ENCODE data around the gene GPR137B. TPM values are rescaled to one million over a fixed set of nuclear protein-coding genes. Genes with fewer than 3 reads are reported as not detected.

Gene GPR137B
- total and polyA plus RNA-seq, 9 of the 15 experiments (the other 6 are each of a cell fraction or from before 2014, with no cell fraction given), result 0.04 to 1.0 (median 0.62) TPM

GRCh38 chr1:236150311-236150955 lies 8.1 kb downstream of the GPR137B start:
- no peaks in the 10 kb centered on the region for H3K36me3 ChIP-seq (ENCODE audit: control insufficient read depth, insufficient read depth, low read length)
- in situ Hi-C loops (cut with MboI), result no loop called here
- 0 out of 5 replicates have a peak, but pooled peaks cover 0 to 3% of the 10 kb centered on the region in 2 experiments for H3K4me1 ChIP-seq (replicated peaks in 1 of 2; ENCODE audit: control insufficient read depth in 2 of 2, insufficient read depth in 2 of 2, low read length in 2 of 2)
- H3K27ac ChIP-seq (ENCODE audit: extremely low read depth, low read depth, low read length), result no peak overlapping the region
- ChIA-PET POLR2A (no interaction called here), CTCF (ENCODE audit: low intra/inter-chr PET ratio) (no interaction called here)
- peaks cover 44 to 81% of the 10 kb centered on the region in 2 experiments; a peak in 4 of 5 replicates for H3K27me3 ChIP-seq (ENCODE audit: control insufficient read depth in 2 of 2, insufficient read depth in 2 of 2, low read length in 2 of 2)
- DNase-seq (ENCODE audit: extremely low read depth in 1 of 4, low spot score in 3 of 4), result no peak
- no TSS peak for BruUV-seq (replicated peaks)
- 0 out of 2 replicates have a peak, but pooled peaks have one; percentile 11 for TF ChIP-seq USF1 (CRISPR knock-in tag; IDR thresholded peaks at IDR 0.05)
- no peak for TF ChIP-seq ZKSCAN1 (IDR thresholded peaks at IDR 0.05; ENCODE audit: low read depth, low read length)
- no peak overlapping the region for H3K4me2 ChIP-seq (ENCODE audit: insufficient read depth, low read length)
- H4K20me1 ChIP-seq (replicated peaks; ENCODE audit: control insufficient read depth, insufficient read depth, low read length), result 0 out of 2 replicates have a peak, but pooled peaks cover 9% of the 10 kb centered on the region
- no peak for FAIRE-seq
- no peak overlapping the region for H2AFZ ChIP-seq (ENCODE audit: low read depth, low read length)
- no peaks in the 10 kb centered on the region for H3K9me1 ChIP-seq (ENCODE audit: control insufficient read depth, insufficient read depth, low read length)
- 0 out of 4 replicates have a peak overlapping the region, but pooled peaks of 1 of the 2 experiments have one; percentile 21 for H3K9ac ChIP-seq (ENCODE audit: insufficient read depth in 1 of 2, low read depth in 2 of 2, low read length in 2 of 2)
- intact Hi-C loops (cut with micrococcal nuclease), result no loop called here
- WGBS (ENCODE audit: insufficient coverage, low coverage, missing lambda C conversion rate), result 23% methylated on average over 18 of the region's 19 CpGs
- H3K79me2 ChIP-seq (ENCODE audit: control insufficient read depth, insufficient read depth, low read length), result no peaks in the 10 kb centered on the region
- no peaks in the 10 kb centered on the region for H3K9me3 ChIP-seq (replicated peaks; ENCODE audit: control insufficient read depth, insufficient read depth, low read depth, low read length)
- ATAC-seq, result no peak; the same call in 2 of the 3 replicates
- H3K4me3 ChIP-seq, result no peak overlapping the region

- Histone ChIP-seq H3K27ac (ENCODE audit: extremely low read depth, low read depth, low read length) (no peak overlapping the region), H3K9me1 (ENCODE audit: control insufficient read depth, insufficient read depth, low read length) (no peaks in the 10 kb centered on the region), H3K79me2 (ENCODE audit: control insufficient read depth, insufficient read depth, low read length) (no peaks in the 10 kb centered on the region), H4K20me1 (replicated peaks; ENCODE audit: control insufficient read depth, insufficient read depth, low read length) (0 out of 2 replicates have a peak, but pooled peaks cover 9% of the 10 kb centered on the region), H3K4me1 (replicated peaks in 1 of 2; ENCODE audit: control insufficient read depth in 2 of 2, insufficient read depth in 2 of 2, low read length in 2 of 2) (0 out of 5 replicates have a peak, but pooled peaks cover 0 to 3% of the 10 kb centered on the region in 2 experiments), H3K9me3 (replicated peaks; ENCODE audit: control insufficient read depth, insufficient read depth, low read depth, low read length) (no peaks in the 10 kb centered on the region), H3K4me2 (ENCODE audit: insufficient read depth, low read length) (no peak overlapping the region), H3K36me3 (ENCODE audit: control insufficient read depth, insufficient read depth, low read length) (no peaks in the 10 kb centered on the region), H3K4me3 (no peak overlapping the region), H3K27me3 (ENCODE audit: control insufficient read depth in 2 of 2, insufficient read depth in 2 of 2, low read length in 2 of 2) (peaks cover 46 to 82% of the 10 kb centered on the region in 2 experiments; a peak in 4 of 5 replicates), H3K9ac (ENCODE audit: insufficient read depth in 1 of 2, low read depth in 2 of 2, low read length in 2 of 2) (no peak overlapping the region), H2AFZ (ENCODE audit: low read depth, low read length) (no peak overlapping the region)
- no peak for ATAC-seq
- TF ChIP-seq MTA3 (IDR thresholded peaks at IDR 0.05; ENCODE audit: borderline replicate concordance) (no peak), TFE3 (CRISPR knock-in tag; IDR thresholded peaks at IDR 0.05) (peak; percentile 73)
- ChIA-PET CTCF (ENCODE audit: low intra/inter-chr PET ratio) (no interaction called here), POLR2A (interaction anchor here (0.6 to 0.7 kb wide), 2 partner anchors 37 to 352 kb away, joined by 3 to 4 read pairs; no protein-coding TSS in a partner anchor)
- no peak for DNase-seq (ENCODE audit: extremely low read depth in 1 of 4, low spot score in 3 of 4)
- intact Hi-C loops (cut with micrococcal nuclease) (no loop called here), in situ Hi-C loops (cut with MboI) (no loop called here)
- no TSS peak for BruUV-seq (replicated peaks)
- FAIRE-seq, result no peak
- 14% methylated on average over 4 of the region's 5 CpGs for WGBS (ENCODE audit: insufficient coverage, low coverage, missing lambda C conversion rate)
These were observed 8.6 kb downstream of the GPR137B start for GRCh38 chr1:236150986-236151385.

Data from K562 (cell line).